Measurements from ENCODE around the gene IQGAP2.

- TF ChIP-seq FOXA1 (IDR thresholded peaks at IDR 0.05): no peak
- TF ChIP-seq FOXK2 (IDR thresholded peaks at IDR 0.05): no peak
- no peak for TF ChIP-seq ARNT (IDR thresholded peaks at IDR 0.05)
- no peak for TF ChIP-seq ELF4 (IDR thresholded peaks at IDR 0.05)
- TF ChIP-seq SP1 (IDR thresholded peaks at IDR 0.05): no peak
- no peak for TF ChIP-seq FOXM1 (IDR thresholded peaks at IDR 0.05; ENCODE audit: borderline replicate concordance)
- no peak for TF ChIP-seq TARDBP (IDR thresholded peaks at IDR 0.05)
- no peak for TF ChIP-seq L3MBTL2 (conservative IDR thresholded peaks at IDR 0.05)
- no peak for TF ChIP-seq BHLHE40 (IDR thresholded peaks at IDR 0.05; ENCODE audit: borderline replicate concordance)
These were observed 189.6 kb downstream of the IQGAP2 start for GRCh38 chr5:76592692-76593091.
